B cell (primary cell): Measurements from ENCODE around the gene MLXIPL. TPM values are rescaled to one million over a fixed set of nuclear protein-coding genes. Genes with fewer than 3 reads are reported as not detected.
"Not testable (repeated sequence)": the region's sequence is repeated elsewhere in the genome, so short reads cannot be mapped to it uniquely, and the experiment has no call there.

Source experiments
- ATAC-seq: fragments of 200-7000 bp; cut with Tn5 transposase; one replicate; pipeline ENCODE4 v1.10.0; 2021; ENCODE audit warnings: low read depth, mild to moderate bottlenecking, moderate number of reproducible peaks, moderate library complexity
- CTCF ChIA-PET: fragments of 350-600 bp; sonication (Branson Sonifier 250); formaldehyde crosslinking; loops from one replicate; lab custom pipeline; 2021; ENCODE audit warnings: antibody characterized with exemption, inconsistent platforms; lab: Charles Lee
- POLR2A ChIA-PET: fragments of 350-600 bp; sonication (Branson Sonifier 250); formaldehyde crosslinking; loops from one replicate; lab custom pipeline; 2021; ENCODE audit warnings: antibody characterized with exemption; lab: Charles Lee
- DNase-seq: peaks from one replicate; pipeline ENCODE4 v3.0.0; 2013
- H2AFZ ChIP-seq: 2 replicates; pipeline ENCODE4 v1.6.1; 2012; ENCODE audit warnings: mild to moderate bottlenecking, low read depth, low read length; ENCODE audit not compliant: insufficient read depth, poor library complexity, severe bottlenecking
- H3K27ac ChIP-seq, 2 donors: 1 replicate in 1 of 2; 2 replicates in 1 of 2; pipeline ENCODE4 v1.5.1; 2012 to 2013; ENCODE audit warnings: low read length in 2 of 2, mild to moderate bottlenecking in 2 of 2, moderate library complexity in 1 of 2
- H3K27me3 ChIP-seq, 4 experiments: fragments of 200-600 bp in 1 of 4; sonication (generic) in 1 of 4; replicated peaks in 1 of 4; 1 replicate in 2 of 4; 2 replicates in 2 of 4; pipeline versions ENCODE4 v1.6.1 to v1.7.0; 2013 to 2016; ENCODE audit warnings: low read length in 3 of 4, mild to moderate bottlenecking in 2 of 4, mixed read lengths in 1 of 4, moderate library complexity in 1 of 4; ENCODE audit not compliant: insufficient read depth in 4 of 4, control insufficient read depth in 3 of 4; ENCODE audit errors: control extremely low read depth in 1 of 4
- H3K36me3 ChIP-seq, 2 experiments: replicated peaks in 1 of 2; 1 replicate in 1 of 2; 2 replicates in 1 of 2; pipeline versions ENCODE4 v1.6.1 to v1.7.1; 2013; ENCODE audit warnings: low read length in 1 of 2; ENCODE audit not compliant: insufficient read depth in 2 of 2, control insufficient read depth in 1 of 2; ENCODE audit errors: control extremely low read depth in 1 of 2, extremely low read depth in 1 of 2
- H3K4me1 ChIP-seq, 2 donors: fragments of 200-600 bp in 1 of 2; sonication (generic) in 1 of 2; 1 replicate in 1 of 2; 2 replicates in 1 of 2; pipeline versions ENCODE4 v1.5.1 to v1.6.1; 2013 to 2017; ENCODE audit warnings: low read length in 2 of 2; ENCODE audit not compliant: control insufficient read depth in 2 of 2, insufficient read depth in 2 of 2
- H3K4me2 ChIP-seq: replicated peaks from 2 replicates; pipeline ENCODE3; 2012; ENCODE audit warnings: mild to moderate bottlenecking, low read depth, low read length; ENCODE audit not compliant: poor library complexity, severe bottlenecking
- H3K4me3 ChIP-seq, 5 experiments: fragments of 200-600 bp in 1 of 5; sonication (generic) in 1 of 5; 1 replicate in 3 of 5; 2 replicates in 2 of 5; pipeline versions ENCODE4 v1.5.1 to v1.7.0; 2011 to 2016; ENCODE audit warnings: low read length in 4 of 5, mild to moderate bottlenecking in 4 of 5, low read depth in 2 of 5, control low read depth in 1 of 5, moderate library complexity in 1 of 5; ENCODE audit not compliant: insufficient read depth in 1 of 5; ENCODE audit errors: control extremely low read depth in 1 of 5, extremely low read depth in 1 of 5
- H3K79me2 ChIP-seq: fragments of 200-600 bp; sonication (generic); one replicate; pipeline ENCODE4 v1.6.0; 2016; ENCODE audit warnings: low read length; ENCODE audit not compliant: control insufficient read depth, insufficient read depth
- H3K9ac ChIP-seq: fragments of 200-600 bp; sonication (generic); 2 replicates; pipeline ENCODE4 v1.6.1; 2017; ENCODE audit warnings: mild to moderate bottlenecking, low read length, moderate library complexity
- H3K9me3 ChIP-seq, 3 donors: one replicate each; pipeline versions ENCODE4 v1.6.1 to v1.7.1; 2013; ENCODE audit warnings: low read length in 2 of 3; ENCODE audit not compliant: control insufficient read depth in 2 of 3, insufficient read depth in 1 of 3; ENCODE audit errors: control extremely low read depth in 1 of 3
- H4K20me1 ChIP-seq: 2 replicates; pipeline ENCODE4 v1.6.0; 2012; ENCODE audit warnings: mild to moderate bottlenecking, low read length; ENCODE audit not compliant: insufficient read depth, control insufficient read depth, poor library complexity, severe bottlenecking
- H3K27ac Mint-ChIP-seq: one replicate; pipeline ENCODE4 v1.8.0; 2021; ENCODE audit warnings: mixed read lengths
- H3K27me3 Mint-ChIP-seq: one replicate; pipeline ENCODE4 v1.8.0; 2021; ENCODE audit warnings: mixed read lengths
- H3K4me1 Mint-ChIP-seq: one replicate; pipeline ENCODE4 v1.8.0; 2021; ENCODE audit warnings: mixed read lengths
- H3K4me3 Mint-ChIP-seq: one replicate; pipeline ENCODE4 v1.8.0; 2021; ENCODE audit warnings: mixed read lengths
- H3K9me3 Mint-ChIP-seq: one replicate; pipeline ENCODE4 v1.8.0; 2022; ENCODE audit warnings: mixed read lengths; ENCODE audit not compliant: insufficient read depth
- WGBS: methylation state at CpG from one replicate; pipeline ENCODE4 v1.1.5; 2013; ENCODE audit warnings: missing lambda C conversion rate; ENCODE audit not compliant: insufficient coverage; 5-methylcytosine and 5-hydroxymethylcytosine counted together
- intact Hi-C: fragments of 100-400 bp; cut with micrococcal nuclease; formaldehyde crosslinking; loops from one replicate; pipeline ENCODE4 v1.10.0; 2022
- polyA plus RNA-seq: library from polyadenylated mRNA; depleted of rRNA; stranded (reverse); fragments of >200 nt; gene quantifications from 2 replicates; pipeline ENCODE4 v1.2.3, GENCODE V29; 2012
- total RNA-seq, 2 donors: library from RNA; stranded (reverse); fragments of 120-200 nt in 1 of 2; gene quantifications; 1 replicate in 1 of 2; 2 replicates in 1 of 2; pipeline versions ENCODE4 v1.2.3 to v1.2.4, GENCODE V29; 2013 to 2022
- TF ChIP-seq, protein P1 (sequence below): fragments of 200-600 bp; IDR thresholded peaks from one replicate; pipeline ENCODE4 v1.8.0; 2022; ENCODE audit warnings: antibody characterized with exemption, mild to moderate bottlenecking

The MLXIPL gene
- total and polyA plus RNA-seq, 2 donors (not counting 1 experiment from before 2014, with no cell fraction given), result not detected

DNA sequence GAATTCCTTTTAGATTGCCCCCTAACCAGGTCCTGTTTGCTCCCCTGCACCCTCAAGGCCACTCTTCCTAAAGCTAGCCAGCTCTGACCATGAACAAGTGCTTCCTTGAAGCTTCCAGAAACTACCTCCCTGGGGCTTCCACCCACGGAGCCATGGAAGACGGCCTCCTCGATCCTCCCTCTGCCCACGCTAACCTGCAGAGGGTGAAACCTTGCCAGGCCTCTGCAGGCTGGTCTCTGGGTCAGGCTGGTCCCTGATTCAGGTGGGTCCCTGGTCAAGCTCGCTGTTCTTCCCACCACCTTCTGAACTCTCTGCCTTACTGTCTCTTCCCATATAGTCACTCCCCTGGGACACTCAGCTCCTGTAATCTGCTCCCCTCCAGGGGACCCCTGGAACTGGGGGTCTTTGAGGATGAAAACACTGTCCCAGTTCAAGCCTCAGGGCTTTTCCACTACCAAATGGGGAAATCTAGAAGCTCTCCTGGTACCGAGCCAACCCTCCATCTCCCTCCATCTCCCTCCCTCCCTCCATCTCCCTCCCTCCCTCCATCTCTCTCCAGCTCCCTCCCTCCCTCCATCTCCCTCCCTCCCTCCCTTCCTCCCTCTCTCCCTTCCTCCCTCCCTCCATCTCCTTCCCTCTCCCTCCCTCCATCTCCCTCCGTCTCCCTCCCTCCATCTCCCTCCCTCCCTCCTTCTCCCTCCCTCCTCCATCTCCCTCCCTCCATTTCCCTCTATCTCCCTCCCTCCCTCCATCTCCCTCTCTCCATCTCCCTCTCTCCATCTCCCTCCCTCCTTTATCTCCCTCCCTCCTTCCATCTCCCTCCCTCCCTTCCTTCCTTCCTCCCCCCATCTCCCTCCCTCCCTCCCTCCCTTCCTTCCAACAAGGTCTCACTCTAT, 2.9 kb downstream of the MLXIPL start:
- H3K27me3 ChIP-seq, result peaks cover 0 to 46% (median 20%) of the 10 kb centered on the region in 4 experiments
- Mint-ChIP-seq H3K27ac (no peak overlapping the region), H3K4me3 (no peak overlapping the region), H3K4me1 (peaks cover 16% of the 10 kb centered on the region), H3K9me3 (no peaks in the 10 kb centered on the region), H3K27me3 (peaks cover 24% of the 10 kb centered on the region)
- H2AFZ ChIP-seq, result no peak overlapping the region
- DNase-seq, result no peak
- intact Hi-C loops, result no loop called here
- H3K27ac ChIP-seq, result no peak overlapping the region
- no peaks in the 10 kb centered on the region for H3K36me3 ChIP-seq
- no peak for ATAC-seq
- no peak overlapping the region for H3K9ac ChIP-seq
- ChIA-PET CTCF (interaction anchor here (0.6 to 1.7 kb wide), 3 partner anchors 8 to 22 kb away, joined by 3 to 5 read pairs (median 3); no protein-coding TSS in a partner anchor), POLR2A (no interaction called here)
- H3K4me1 ChIP-seq, result peaks cover 14 to 21% of the 10 kb centered on the region in 2 donors
- TF ChIP-seq, protein P1, sequence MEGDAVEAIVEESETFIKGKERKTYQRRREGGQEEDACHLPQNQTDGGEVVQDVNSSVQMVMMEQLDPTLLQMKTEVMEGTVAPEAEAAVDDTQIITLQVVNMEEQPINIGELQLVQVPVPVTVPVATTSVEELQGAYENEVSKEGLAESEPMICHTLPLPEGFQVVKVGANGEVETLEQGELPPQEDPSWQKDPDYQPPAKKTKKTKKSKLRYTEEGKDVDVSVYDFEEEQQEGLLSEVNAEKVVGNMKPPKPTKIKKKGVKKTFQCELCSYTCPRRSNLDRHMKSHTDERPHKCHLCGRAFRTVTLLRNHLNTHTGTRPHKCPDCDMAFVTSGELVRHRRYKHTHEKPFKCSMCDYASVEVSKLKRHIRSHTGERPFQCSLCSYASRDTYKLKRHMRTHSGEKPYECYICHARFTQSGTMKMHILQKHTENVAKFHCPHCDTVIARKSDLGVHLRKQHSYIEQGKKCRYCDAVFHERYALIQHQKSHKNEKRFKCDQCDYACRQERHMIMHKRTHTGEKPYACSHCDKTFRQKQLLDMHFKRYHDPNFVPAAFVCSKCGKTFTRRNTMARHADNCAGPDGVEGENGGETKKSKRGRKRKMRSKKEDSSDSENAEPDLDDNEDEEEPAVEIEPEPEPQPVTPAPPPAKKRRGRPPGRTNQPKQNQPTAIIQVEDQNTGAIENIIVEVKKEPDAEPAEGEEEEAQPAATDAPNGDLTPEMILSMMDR, result no peak
- H3K9me3 ChIP-seq, result peaks cover 0 to 12% (median 0%) of the 10 kb centered on the region in 3 donors
- no peak overlapping the region for H3K4me3 ChIP-seq
- WGBS, result 63% methylated on average over 7 of the region's 7 CpGs
- H3K4me2 ChIP-seq, result no peak overlapping the region
- H3K79me2 ChIP-seq, result no peaks in the 10 kb centered on the region
- H4K20me1 ChIP-seq, result no peaks in the 10 kb centered on the region

DNA sequence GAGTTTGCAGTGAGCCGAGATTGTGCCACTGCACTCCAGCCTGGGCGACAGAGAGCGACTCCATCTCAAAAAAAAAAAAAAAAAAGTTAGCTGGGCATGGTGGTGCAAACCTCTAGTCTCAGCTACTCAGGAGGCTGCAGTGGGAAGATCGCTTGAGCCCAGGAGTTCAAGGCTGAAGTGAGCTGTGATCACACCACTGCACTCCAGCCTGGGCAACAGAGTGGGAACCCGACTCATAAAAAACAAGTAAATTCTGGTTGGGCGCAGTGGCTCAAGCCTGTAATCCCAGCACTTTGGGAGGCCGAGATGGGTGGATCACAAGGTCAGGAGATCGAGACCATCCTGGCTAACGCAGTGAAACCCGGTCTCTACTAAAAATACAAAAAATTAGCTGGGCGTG, 4.9 kb downstream of the MLXIPL start:
- Histone ChIP-seq H3K4me1 (peaks cover 14 to 18% of the 10 kb centered on the region in 2 donors), H3K27me3 (peaks cover 0 to 37% (median 17%) of the 10 kb centered on the region in 4 experiments)
- H3K36me3 ChIP-seq, POLR2A ChIA-PET, DNase-seq, H3K9ac ChIP-seq, H3K4me3 Mint-ChIP-seq, H3K27ac ChIP-seq, H3K27ac Mint-ChIP-seq, H3K79me2 ChIP-seq, H3K9me3 ChIP-seq, H3K4me2 ChIP-seq, H4K20me1 ChIP-seq, H3K4me3 ChIP-seq, H3K9me3 Mint-ChIP-seq, intact Hi-C loops, H2AFZ ChIP-seq, ATAC-seq: not testable (repeated sequence)
- H3K27me3 Mint-ChIP-seq, result peaks cover 20% of the 10 kb centered on the region
- WGBS, result 77% methylated on average over 4 of the region's 11 CpGs
- H3K4me1 Mint-ChIP-seq, result peaks cover 13% of the 10 kb centered on the region
- CTCF ChIA-PET, result interaction anchor here (0.5 to 1.2 kb wide), 3 partner anchors 10 to 105 kb away, joined by 3 to 4 read pairs (median 3); no protein-coding TSS in a partner anchor
